Stimulated activated CD4-positive, alpha-beta T cell treated with anti-CD3 and anti-CD28 coated beads, Interleukin-1b, Interleukin-23, amount 100 ng/mL, for 24 hours (primary cell): ENCODE results near the gene THOC2.
"Not testable (repeated sequence)": the region's sequence is repeated elsewhere in the genome, so short reads cannot be mapped to it uniquely, and the experiment has no call there.

Source experiments
- DNase-seq, 4 experiments: peaks; one replicate each; pipeline ENCODE4 v3.0.0-alpha.2; 2020; ENCODE audit warnings: low read depth in 4 of 4, low spot score in 1 of 4

The THOC2 gene

DNA sequence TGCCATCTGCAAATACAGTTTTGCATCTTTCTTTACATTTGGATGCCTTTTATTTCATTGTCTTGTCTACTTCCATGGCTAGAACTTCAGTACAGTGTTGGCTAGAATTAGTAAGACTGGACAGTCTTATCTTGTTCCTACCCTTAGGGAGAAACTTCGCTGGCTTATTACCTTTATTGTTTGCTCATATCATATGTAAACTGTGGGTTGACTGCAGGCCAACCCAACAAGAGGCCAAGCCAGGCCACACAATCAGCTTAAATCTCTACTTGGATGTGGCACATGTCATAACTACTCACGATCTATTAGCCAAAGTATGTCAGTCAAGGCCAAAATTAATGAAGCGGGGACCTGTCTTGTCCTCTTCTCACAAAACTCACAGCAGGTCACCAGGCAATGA lies 144.1 kb downstream of the THOC2 start:
- DNase-seq = no peak

GRCh38 chrX:123581586-123581985 lies 151.3 kb downstream of the THOC2 start:
- DNase-seq = no peak

DNA sequence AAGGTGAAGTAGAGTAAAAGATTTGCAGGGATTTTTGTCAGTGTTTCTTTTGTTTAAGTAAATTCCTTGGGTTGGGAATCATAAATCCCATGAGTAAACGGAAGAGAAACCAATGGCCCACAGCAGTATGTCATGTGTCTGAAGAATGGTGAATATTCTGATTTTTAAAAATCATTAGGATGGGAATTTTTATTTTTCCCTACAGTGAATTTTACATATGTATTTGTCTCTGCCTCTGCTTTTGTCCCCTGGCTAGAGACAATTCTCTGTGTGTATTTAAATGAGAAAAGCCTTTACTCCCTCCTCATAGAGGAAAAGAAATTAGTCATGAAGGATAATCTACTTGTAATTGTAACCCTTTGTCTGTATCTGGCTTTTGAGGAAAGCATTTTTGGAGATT lies 152.1 kb downstream of the THOC2 start:
- no peak for DNase-seq

DNA sequence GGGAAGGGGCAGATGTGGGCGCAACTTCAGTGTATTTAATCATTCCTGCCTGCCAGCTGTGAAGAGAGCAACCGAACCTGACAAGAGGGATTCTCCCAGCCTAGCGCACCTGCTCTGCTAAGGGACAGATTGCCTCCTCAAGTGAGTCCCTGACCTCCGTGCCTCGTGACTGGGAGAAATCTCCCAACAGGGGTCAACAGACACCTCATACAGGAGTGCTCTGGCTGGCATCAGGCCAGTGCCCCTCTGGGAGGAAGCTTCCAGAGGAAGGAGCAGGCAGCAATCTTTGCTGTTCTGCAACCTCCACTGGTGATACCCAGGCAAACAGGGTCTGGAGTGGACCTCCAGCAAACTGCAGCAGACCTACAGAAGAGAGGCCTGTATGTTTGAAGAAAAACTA lies 158.8 kb downstream of the THOC2 start:
- not testable (repeated sequence) for DNase-seq

DNA sequence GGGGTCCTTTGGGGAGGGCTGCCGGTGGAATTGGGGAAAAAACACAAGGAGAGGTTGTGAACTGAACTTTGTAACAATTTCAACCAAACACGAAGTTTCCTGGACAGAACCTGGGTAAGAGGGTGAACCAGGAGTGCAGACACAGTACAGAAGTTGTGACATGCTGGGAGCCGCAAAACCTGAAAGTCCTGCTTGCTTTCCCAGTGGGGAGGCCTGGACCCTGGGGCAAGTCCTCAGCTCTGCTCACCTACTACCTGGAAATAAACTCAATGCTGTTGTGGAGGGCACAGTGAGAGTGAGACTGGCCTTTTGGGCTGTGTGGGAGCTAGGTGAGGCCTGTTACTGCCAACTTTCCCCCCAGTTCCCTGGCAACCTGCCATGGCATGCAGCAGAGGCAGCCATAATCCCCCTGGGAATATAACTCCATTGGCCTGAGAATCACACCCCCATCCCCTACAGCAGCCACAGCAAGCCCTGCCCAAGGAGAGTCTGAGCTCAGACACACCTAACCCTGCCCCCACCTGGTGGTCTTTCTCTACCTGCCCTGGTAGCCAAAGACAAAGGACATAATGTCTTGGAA lies 162.8 kb downstream of the THOC2 start:
- no peak for DNase-seq

- no peak for DNase-seq
Measured at GRCh38 chrX:123563167-123563566, 169.7 kb downstream of the THOC2 start.

GRCh38 chrX:123562342-123563146 lies 170.3 kb downstream of the THOC2 start:
- DNase-seq = no peak

DNA sequence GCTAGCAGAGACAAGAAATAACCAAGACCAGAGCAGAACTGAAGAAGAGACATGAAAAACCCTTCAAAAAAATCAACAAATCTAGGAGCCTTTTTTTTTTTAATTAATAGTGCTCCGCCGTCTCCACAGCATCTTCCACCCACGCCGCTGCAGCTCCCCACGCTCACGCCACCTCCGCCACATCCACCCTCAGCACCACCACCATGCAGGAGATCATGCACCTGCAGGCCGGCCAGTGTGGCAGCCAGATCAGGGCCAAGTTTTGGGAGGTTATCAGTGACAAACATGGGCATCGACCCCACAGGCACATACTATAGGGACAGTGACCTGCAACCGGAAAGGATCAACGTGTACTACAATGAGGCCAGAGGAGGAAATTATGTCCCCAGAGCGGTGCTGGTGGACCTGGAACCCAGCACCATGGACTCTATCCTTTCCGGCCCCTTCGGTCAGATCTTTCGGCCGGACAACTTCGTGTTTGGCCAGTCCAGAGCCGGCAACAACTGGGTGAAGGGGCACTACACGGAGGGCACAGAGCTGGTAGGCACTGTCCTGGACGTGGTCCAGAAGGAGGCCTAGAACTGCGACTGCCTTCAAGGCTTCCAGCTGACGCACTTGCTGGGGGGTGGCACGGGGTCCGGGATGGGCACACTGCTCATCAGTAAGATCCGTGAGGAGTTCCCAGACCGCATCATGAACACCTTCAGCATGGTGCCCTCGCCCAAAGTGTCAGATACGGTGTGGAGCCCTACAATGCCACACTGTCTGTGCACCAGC lies 171.2 kb downstream of the THOC2 start:
- DNase-seq = no peak

GRCh38 chrX:123550829-123551228 lies 182.0 kb downstream of the THOC2 start:
- DNase-seq = no peak
